ENCODE measurements around the gene RELN. TPM values are rescaled to one million over a fixed set of nuclear protein-coding genes. Genes with fewer than 3 reads are reported as not detected.
"Not testable (repeated sequence)": the region's sequence is repeated elsewhere in the genome, so short reads cannot be mapped to it uniquely, and the experiment has no call there.

The RELN gene
- total RNA-seq (ENCODE audit: low replicate concordance), result 17.5 and 23.0 TPM in 2 replicates
- long read RNA-seq, partial matches to known transcripts, result 8 of 8 reads
- long read RNA-seq, other reads (novel, unspliced or antisense), result 0 of 8 reads

DNA sequence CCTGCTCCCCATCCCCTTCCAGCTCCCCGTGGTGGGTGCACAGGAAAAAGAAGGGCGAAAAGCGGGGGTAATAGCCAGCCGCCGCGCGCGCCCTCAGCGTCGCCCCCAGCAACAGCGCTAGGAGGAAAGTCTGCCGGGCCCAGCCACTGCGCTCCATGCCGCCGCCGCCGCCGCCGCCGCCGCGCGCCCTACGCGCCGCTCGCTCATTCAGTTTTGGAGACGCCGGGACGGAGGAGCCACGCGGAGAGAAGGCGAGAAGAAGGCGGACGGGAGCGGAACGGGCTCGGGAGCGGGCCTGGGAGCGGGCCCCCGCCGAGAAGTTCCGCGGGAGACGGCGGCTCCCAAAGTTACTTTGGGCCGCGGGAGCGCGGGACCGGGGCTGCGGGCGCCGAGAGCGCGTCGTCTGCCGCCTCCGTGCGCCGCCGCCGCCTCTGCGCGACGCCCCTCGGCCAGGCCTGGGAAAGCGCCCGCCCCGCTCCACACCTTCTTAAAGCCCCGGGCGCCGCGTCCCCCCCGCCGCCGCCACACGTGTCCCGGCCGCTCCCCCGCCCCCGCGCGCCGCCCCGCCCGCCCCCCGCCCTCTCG is at the start of gene RELN:
Gene RELN, minus strand, starts transcription at position 459 of the 585 bp plus-strand sequence. Its CDS starts 302 bp downstream, at position 157.
- Mint-ChIP-seq H3K27ac (no peak within 1 kb of the TSS), H3K27me3 (peaks cover 79% of the 10 kb centered on the region), H3K4me1 (ENCODE audit: unreplicated experiment) (peaks cover 6% of the 10 kb centered on the region), H3K36me3 (no peaks in the 10 kb centered on the region), H3K9me3 (no peaks in the 10 kb centered on the region), H3K4me3 (peak within 1 kb of the TSS; percentile 88)
- no peak for DNase-seq (ENCODE audit: extremely low spot score, unreplicated experiment)
- no peak for TF ChIP-seq CTCF (conservative IDR thresholded peaks at IDR 0.05)

DNA sequence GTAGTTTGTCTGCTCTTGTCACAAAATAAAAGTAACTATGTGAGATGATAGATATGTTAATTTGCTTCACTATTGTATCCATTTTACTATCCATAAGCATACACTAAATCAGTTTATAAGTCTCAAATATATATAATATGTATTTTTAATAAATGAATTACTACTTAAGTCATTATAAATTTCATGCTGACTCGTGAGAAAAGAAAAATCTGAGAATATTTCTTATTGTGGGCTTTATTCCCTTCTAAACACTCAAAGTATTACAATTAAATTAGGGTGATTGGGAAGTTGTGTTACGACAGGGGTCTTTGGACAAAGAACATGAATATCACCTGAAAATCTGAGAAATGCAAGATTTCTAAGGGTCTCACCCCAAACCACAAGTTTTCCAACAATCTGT is 48.7 kb upstream of the RELN start:
- Mint-ChIP-seq H3K4me1 (ENCODE audit: unreplicated experiment) (no peaks in the 10 kb centered on the region), H3K4me3 (no peak overlapping the region), H3K27me3 (peaks cover 18% of the 10 kb centered on the region), H3K9me3 (no peaks in the 10 kb centered on the region), H3K36me3 (no peaks in the 10 kb centered on the region), H3K27ac (no peak overlapping the region)
- TF ChIP-seq CTCF (conservative IDR thresholded peaks at IDR 0.05), result no peak
- DNase-seq (ENCODE audit: extremely low spot score, unreplicated experiment), result no peak

- not testable (repeated sequence) for DNase-seq (ENCODE audit: extremely low spot score, unreplicated experiment); H3K9me3 Mint-ChIP-seq; H3K4me1 Mint-ChIP-seq (ENCODE audit: unreplicated experiment); H3K36me3 Mint-ChIP-seq; H3K27ac Mint-ChIP-seq; H3K4me3 Mint-ChIP-seq
- peaks cover 16% of the 10 kb centered on the region for H3K27me3 Mint-ChIP-seq
Observed at GRCh38 chr7:104036889-104037288, 47.4 kb upstream of the RELN start.

- Mint-ChIP-seq H3K4me3 (no peak overlapping the region), H3K4me1 (ENCODE audit: unreplicated experiment) (no peaks in the 10 kb centered on the region)
- DNase-seq (ENCODE audit: extremely low spot score, unreplicated experiment), result no peak
Observed at GRCh38 chr7:104035351-104035750, 45.9 kb upstream of the RELN start.

DNA sequence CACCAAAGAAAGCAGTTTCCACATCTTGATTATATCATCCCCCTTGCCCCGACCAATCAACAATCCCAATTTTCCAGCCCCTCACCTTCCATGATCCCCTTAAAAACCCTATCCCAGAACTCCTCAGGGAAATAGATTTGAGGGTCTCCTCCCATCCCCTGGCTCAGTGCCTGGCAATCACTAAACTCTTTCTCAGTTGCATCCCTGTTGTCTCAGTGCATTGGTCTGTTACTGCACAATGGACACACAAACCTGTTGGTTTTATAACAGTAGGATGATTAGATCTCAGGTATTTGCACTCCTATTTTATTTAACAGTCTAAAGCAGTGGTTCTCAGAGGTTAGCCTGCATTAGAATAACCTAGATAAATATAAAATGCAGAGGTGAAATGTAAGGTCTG is 45.2 kb upstream of the RELN start:
- Mint-ChIP-seq H3K27ac (no peak overlapping the region), H3K4me3 (no peak overlapping the region), H3K9me3 (no peaks in the 10 kb centered on the region), H3K4me1 (ENCODE audit: unreplicated experiment) (no peaks in the 10 kb centered on the region), H3K36me3 (no peaks in the 10 kb centered on the region), H3K27me3 (peaks cover 3% of the 10 kb centered on the region)
- no peak for DNase-seq (ENCODE audit: extremely low spot score, unreplicated experiment)
- no peak for TF ChIP-seq CTCF (conservative IDR thresholded peaks at IDR 0.05)

More at GRCh38 chr7:104035351-104035750, 45.9 kb upstream of the RELN start:
- Mint-ChIP-seq H3K27ac (no peak overlapping the region), H3K36me3 (no peaks in the 10 kb centered on the region), H3K9me3 (no peaks in the 10 kb centered on the region), H3K27me3 (peaks cover 7% of the 10 kb centered on the region)
- no peak for TF ChIP-seq CTCF (conservative IDR thresholded peaks at IDR 0.05)

GRCh38 chr7:104033837-104034236 is 44.4 kb upstream of the RELN start:
- Mint-ChIP-seq H3K27me3 (no peaks in the 10 kb centered on the region), H3K4me1 (ENCODE audit: unreplicated experiment) (no peaks in the 10 kb centered on the region), H3K36me3 (no peaks in the 10 kb centered on the region), H3K4me3 (no peak overlapping the region), H3K9me3 (no peaks in the 10 kb centered on the region), H3K27ac (no peak overlapping the region)
- TF ChIP-seq CTCF (conservative IDR thresholded peaks at IDR 0.05), result no peak
- no peak for DNase-seq (ENCODE audit: extremely low spot score, unreplicated experiment)

Measured in type B pancreatic cell (in vitro differentiated cells).